Thoracic aorta (tissue), 2 donors: ENCODE data around the gene TMEM101. TPM values are rescaled to one million over a fixed set of nuclear protein-coding genes. Genes with fewer than 3 reads are reported as not detected.
"Not testable (repeated sequence)": the region's sequence is repeated elsewhere in the genome, so short reads cannot be mapped to it uniquely, and the experiment has no call there.

ENCODE experiments used
- ATAC-seq: fragments of 150-250 bp; one replicate; pipeline ENCODE4 v1.8.0; 2017; ENCODE audit warnings: low read depth; ENCODE audit not compliant: insufficient number of reproducible peaks, low FRiP score
- DNase-seq: peaks from one replicate; pipeline ENCODE4 v3.0.0-alpha.2; 2020; ENCODE audit warnings: low spot score
- H3K27ac ChIP-seq, 2 donors: fragments of 200-600 bp; sonication (generic); 1 replicate in 1 of 2; 2 replicates in 1 of 2; pipeline ENCODE4 v1.5.1; 2016; ENCODE audit warnings: mild to moderate bottlenecking in 2 of 2, moderate library complexity in 2 of 2
- H3K27me3 ChIP-seq: fragments of 200-600 bp; sonication (generic); replicated peaks from 2 replicates; pipeline ENCODE4 v1.6.0; 2016; ENCODE audit warnings: mild to moderate bottlenecking; ENCODE audit not compliant: insufficient read depth
- H3K36me3 ChIP-seq: fragments of 200-600 bp; sonication (generic); one replicate; pipeline ENCODE4 v1.5.1; 2016
- H3K4me1 ChIP-seq, 2 donors: fragments of 200-600 bp; sonication (generic); 1 replicate in 1 of 2; 2 replicates in 1 of 2; pipeline versions ENCODE4 v1.5.1 to v1.6.0; 2016; ENCODE audit warnings: low read depth in 2 of 2, mild to moderate bottlenecking in 1 of 2; ENCODE audit not compliant: control insufficient read depth in 1 of 2
- H3K4me3 ChIP-seq: fragments of 200-600 bp; sonication (generic); 2 replicates; pipeline ENCODE4 v1.5.1; 2016; ENCODE audit warnings: mild to moderate bottlenecking
- H3K9me3 ChIP-seq: fragments of 200-600 bp; sonication (generic); 2 replicates; pipeline ENCODE4 v1.5.1; 2016
- CTCF ChIP-seq: fragments of 200-600 bp; sonication (generic); IDR thresholded peaks from one replicate; pipeline ENCODE4 v1.5.1; 2019; ENCODE audit warnings: antibody characterized with exemption
- total RNA-seq, 2 donors: library from RNA; depleted of rRNA; stranded (reverse); fragments of >200 nt; gene quantifications; one replicate each; pipeline versions ENCODE4 v1.1.0 to v1.2.3, GENCODE V29; 2016

Gene TMEM101
- total RNA-seq, 2 donors from 2014 or later, result 21.9 to 24.4 TPM

GRCh38 chr17:44044071-44044470, 29.3 kb upstream of the TMEM101 start:
- ATAC-seq (no peak), DNase-seq (no peak)
- Histone ChIP-seq H3K27ac (no peak overlapping the region), H3K36me3 (peaks cover 8% of the 10 kb centered on the region), H3K9me3 (no peaks in the 10 kb centered on the region), H3K4me3 (no peak overlapping the region), H3K4me1 (peaks cover 21 to 33% of the 10 kb centered on the region in 2 donors), H3K27me3 (no peaks in the 10 kb centered on the region)
- no peak for TF ChIP-seq CTCF

GRCh38 chr17:44043272-44043696, 28.5 kb upstream of the TMEM101 start:
- no peak overlapping the region for H3K4me3 ChIP-seq
- no peak for TF ChIP-seq CTCF
- peaks cover 21 to 33% of the 10 kb centered on the region in 2 donors for H3K4me1 ChIP-seq
- no peaks in the 10 kb centered on the region for H3K9me3 ChIP-seq
- peak overlapping the region in 1 of 2 donors; percentile 48 for H3K27ac ChIP-seq
- H3K27me3 ChIP-seq, result no peaks in the 10 kb centered on the region
- DNase-seq (no peak), ATAC-seq (no peak)
- peaks cover 9% of the 10 kb centered on the region for H3K36me3 ChIP-seq

GRCh38 chr17:44039829-44040635, 25.3 kb upstream of the TMEM101 start:
- Histone ChIP-seq H3K9me3 (no peaks in the 10 kb centered on the region), H3K4me3 (peak overlapping the region; percentile 36), H3K27me3 (no peaks in the 10 kb centered on the region), H3K36me3 (peaks cover 22% of the 10 kb centered on the region), H3K4me1 (peaks cover 21 to 33% of the 10 kb centered on the region in 2 donors), H3K27ac (peak overlapping the region; percentile 26 to 58)
- no peak for DNase-seq
- TF ChIP-seq CTCF, result no peak
- ATAC-seq, result peak; percentile 20

- H3K27ac ChIP-seq, result no peak overlapping the region
- DNase-seq (no peak), ATAC-seq (no peak)
- H3K27me3 ChIP-seq, result no peaks in the 10 kb centered on the region
- TF ChIP-seq CTCF, result no peak
- H3K4me3 ChIP-seq, result no peak overlapping the region
- H3K9me3 ChIP-seq, result no peaks in the 10 kb centered on the region
- peaks cover 14 to 30% of the 10 kb centered on the region in 2 donors for H3K4me1 ChIP-seq
- H3K36me3 ChIP-seq, result peaks cover 28% of the 10 kb centered on the region
Observed at GRCh38 chr17:44038604-44039011, 23.8 kb upstream of the TMEM101 start.

GRCh38 chr17:44037471-44037870, 22.7 kb upstream of the TMEM101 start:
- Histone ChIP-seq H3K36me3 (peaks cover 34% of the 10 kb centered on the region), H3K4me1 (peaks cover 12 to 22% of the 10 kb centered on the region in 2 donors), H3K27ac (no peak overlapping the region), H3K9me3 (no peaks in the 10 kb centered on the region), H3K4me3 (no peak overlapping the region), H3K27me3 (no peaks in the 10 kb centered on the region)
- DNase-seq (no peak), ATAC-seq (no peak)
- TF ChIP-seq CTCF, result no peak

GRCh38 chr17:44034688-44035087, 19.9 kb upstream of the TMEM101 start:
- not testable (repeated sequence) for ATAC-seq, H3K9me3 ChIP-seq, H3K27ac ChIP-seq, H3K4me3 ChIP-seq, H3K27me3 ChIP-seq, H3K4me1 ChIP-seq, DNase-seq
- peaks cover 34% of the 10 kb centered on the region for H3K36me3 ChIP-seq
